ENCODE data around the gene SLC5A9.

Gene SLC5A9

DNA sequence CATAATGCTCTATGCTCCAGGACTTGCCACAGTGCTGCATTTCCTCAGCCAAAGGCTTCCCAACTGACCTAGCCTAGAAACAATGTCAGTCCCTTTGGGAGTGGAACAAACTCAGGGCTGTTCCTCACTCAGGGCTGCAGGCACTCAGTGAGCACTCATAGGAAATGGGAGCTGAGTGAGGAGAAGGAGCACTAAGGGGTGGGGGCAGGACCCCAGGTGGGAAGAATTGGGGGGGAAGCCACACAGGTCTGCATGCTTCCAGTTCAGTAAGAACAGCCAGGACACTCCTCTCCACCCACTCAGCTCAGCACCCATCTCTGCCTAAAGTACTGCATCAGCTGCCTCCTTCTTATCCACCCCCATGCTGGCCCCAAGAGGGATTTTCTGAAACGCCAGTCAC, 7.3 kb upstream of the SLC5A9 start:
- no peak for DNase-seq
- no peak overlapping the region for H3K27ac ChIP-seq
- no peak overlapping the region for H3K4me3 ChIP-seq (ENCODE audit: low read depth, low read length)
- TF ChIP-seq, protein P1, sequence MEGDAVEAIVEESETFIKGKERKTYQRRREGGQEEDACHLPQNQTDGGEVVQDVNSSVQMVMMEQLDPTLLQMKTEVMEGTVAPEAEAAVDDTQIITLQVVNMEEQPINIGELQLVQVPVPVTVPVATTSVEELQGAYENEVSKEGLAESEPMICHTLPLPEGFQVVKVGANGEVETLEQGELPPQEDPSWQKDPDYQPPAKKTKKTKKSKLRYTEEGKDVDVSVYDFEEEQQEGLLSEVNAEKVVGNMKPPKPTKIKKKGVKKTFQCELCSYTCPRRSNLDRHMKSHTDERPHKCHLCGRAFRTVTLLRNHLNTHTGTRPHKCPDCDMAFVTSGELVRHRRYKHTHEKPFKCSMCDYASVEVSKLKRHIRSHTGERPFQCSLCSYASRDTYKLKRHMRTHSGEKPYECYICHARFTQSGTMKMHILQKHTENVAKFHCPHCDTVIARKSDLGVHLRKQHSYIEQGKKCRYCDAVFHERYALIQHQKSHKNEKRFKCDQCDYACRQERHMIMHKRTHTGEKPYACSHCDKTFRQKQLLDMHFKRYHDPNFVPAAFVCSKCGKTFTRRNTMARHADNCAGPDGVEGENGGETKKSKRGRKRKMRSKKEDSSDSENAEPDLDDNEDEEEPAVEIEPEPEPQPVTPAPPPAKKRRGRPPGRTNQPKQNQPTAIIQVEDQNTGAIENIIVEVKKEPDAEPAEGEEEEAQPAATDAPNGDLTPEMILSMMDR (IDR thresholded peaks at IDR 0.05; ENCODE audit: low read depth, low read length): no peak
- H3K36me3 ChIP-seq: no peaks in the 10 kb centered on the region
- H3K27me3 ChIP-seq (ENCODE audit: insufficient read depth, low read depth, severe bottlenecking): no peaks in the 10 kb centered on the region
- no peaks in the 10 kb centered on the region for H3K9me3 ChIP-seq (ENCODE audit: severe bottlenecking)

DNA sequence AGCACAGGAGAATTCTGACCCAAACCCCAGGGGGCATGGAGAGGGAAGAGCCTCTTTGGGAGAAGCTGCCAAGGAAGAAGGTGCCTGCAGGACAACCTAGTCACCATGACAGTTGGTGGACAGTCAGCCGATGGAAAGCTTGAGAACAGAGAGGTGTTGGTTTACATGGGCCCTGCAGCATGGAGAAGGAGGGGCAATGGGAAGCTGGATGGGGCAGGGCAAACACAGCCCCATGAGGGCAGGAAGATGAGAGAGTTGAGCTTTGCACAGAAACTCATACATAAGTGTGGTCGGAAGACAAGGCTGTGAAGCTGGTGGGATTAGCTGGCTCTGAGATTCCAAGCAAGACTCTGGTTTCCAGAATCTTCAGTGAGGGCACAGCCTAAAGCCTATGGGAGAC, 6.6 kb upstream of the SLC5A9 start:
- Histone ChIP-seq H3K4me3 (ENCODE audit: low read depth, low read length) (no peak overlapping the region), H3K27ac (no peak overlapping the region), H3K9me3 (ENCODE audit: severe bottlenecking) (no peaks in the 10 kb centered on the region), H3K27me3 (ENCODE audit: insufficient read depth, low read depth, severe bottlenecking) (no peaks in the 10 kb centered on the region), H3K36me3 (no peaks in the 10 kb centered on the region)
- TF ChIP-seq, protein P1 (IDR thresholded peaks at IDR 0.05; ENCODE audit: low read depth, low read length): no peak
- DNase-seq: peak; percentile 30

DNA sequence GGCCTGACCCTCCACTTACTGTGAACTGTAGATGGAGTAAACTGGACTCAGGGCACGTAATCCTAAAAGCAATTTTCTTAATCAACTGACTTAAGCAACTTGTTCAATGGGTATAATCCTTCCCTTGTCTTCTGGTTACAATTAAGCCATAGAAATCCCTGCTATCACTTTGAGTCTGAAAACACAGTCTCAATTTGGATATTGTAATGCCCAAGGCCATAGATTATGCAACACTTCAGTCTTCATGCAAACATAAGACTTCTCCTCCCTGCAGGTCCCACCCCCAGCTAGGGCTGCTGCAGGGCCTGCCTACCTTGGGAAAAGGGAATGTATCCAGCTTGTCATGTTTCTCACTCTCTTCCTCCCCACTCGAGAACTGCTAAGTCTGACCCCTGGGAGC, 6.2 kb upstream of the SLC5A9 start:
- Histone ChIP-seq H3K27me3 (ENCODE audit: insufficient read depth, low read depth, severe bottlenecking) (no peaks in the 10 kb centered on the region), H3K4me3 (ENCODE audit: low read depth, low read length) (no peak overlapping the region), H3K9me3 (ENCODE audit: severe bottlenecking) (no peaks in the 10 kb centered on the region), H3K27ac (no peak overlapping the region), H3K36me3 (no peaks in the 10 kb centered on the region)
- TF ChIP-seq, protein P1 (IDR thresholded peaks at IDR 0.05; ENCODE audit: low read depth, low read length): no peak
- DNase-seq: no peak

DNA sequence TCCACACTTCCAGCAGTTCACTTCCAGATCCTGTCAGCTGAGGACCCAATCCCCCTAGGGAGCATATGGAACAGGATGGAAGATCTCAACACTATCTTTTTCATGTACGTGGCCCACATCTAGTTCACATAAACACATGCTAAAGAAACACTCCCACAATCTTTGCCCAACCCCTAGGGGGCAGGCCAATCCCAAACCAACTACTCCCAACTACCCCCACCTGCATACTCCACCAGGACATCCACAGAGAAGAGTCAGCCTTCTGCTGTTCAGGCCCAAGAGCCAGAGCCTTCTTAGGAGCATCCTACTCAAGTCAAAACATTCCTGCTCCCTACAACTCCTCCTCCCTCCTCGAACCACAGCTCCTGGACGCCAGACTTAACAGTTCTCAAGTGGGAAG, 5.6 kb upstream of the SLC5A9 start:
- Histone ChIP-seq H3K27me3 (ENCODE audit: insufficient read depth, low read depth, severe bottlenecking) (no peaks in the 10 kb centered on the region), H3K27ac (no peak overlapping the region), H3K9me3 (ENCODE audit: severe bottlenecking) (no peaks in the 10 kb centered on the region), H3K4me3 (ENCODE audit: low read depth, low read length) (no peak overlapping the region), H3K36me3 (no peaks in the 10 kb centered on the region)
- TF ChIP-seq, protein P1 (IDR thresholded peaks at IDR 0.05; ENCODE audit: low read depth, low read length): peak; percentile 24; the same call in 1 of the 2 replicates
- DNase-seq: no peak

DNA sequence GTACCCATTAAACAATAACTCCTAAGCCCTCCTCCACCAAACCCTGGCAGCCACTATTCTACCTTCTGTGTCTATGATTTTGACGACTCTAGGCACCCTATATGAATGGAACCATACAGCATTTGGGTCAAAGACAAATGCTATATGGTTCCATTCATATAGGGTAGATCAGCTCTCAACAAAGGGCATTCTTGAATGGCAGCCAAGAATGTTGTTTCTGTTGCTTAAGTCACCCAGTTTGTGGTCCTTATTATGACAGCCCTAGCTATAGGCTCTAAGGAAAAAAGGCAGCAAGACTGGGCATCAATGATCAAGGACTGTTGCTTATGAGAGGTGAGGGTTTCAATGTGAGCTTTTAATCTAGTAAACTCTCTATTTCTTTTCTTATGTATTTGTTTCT, 4.7 kb upstream of the SLC5A9 start:
- H3K4me3 ChIP-seq (ENCODE audit: low read depth, low read length): no peak overlapping the region
- H3K36me3 ChIP-seq: no peaks in the 10 kb centered on the region
- DNase-seq: no peak
- H3K27ac ChIP-seq: no peak overlapping the region
- TF ChIP-seq, protein P1 (IDR thresholded peaks at IDR 0.05; ENCODE audit: low read depth, low read length): no peak
- H3K27me3 ChIP-seq (ENCODE audit: insufficient read depth, low read depth, severe bottlenecking): no peaks in the 10 kb centered on the region
- no peaks in the 10 kb centered on the region for H3K9me3 ChIP-seq (ENCODE audit: severe bottlenecking)

GRCh38 chr1:48219803-48220202, 2.7 kb upstream of the SLC5A9 start:
- TF ChIP-seq, protein P1 (IDR thresholded peaks at IDR 0.05; ENCODE audit: low read depth, low read length): no peak
- H3K27me3 ChIP-seq (ENCODE audit: insufficient read depth, low read depth, severe bottlenecking): no peaks in the 10 kb centered on the region
- H3K9me3 ChIP-seq (ENCODE audit: severe bottlenecking): no peaks in the 10 kb centered on the region
- no peak overlapping the region for H3K27ac ChIP-seq
- DNase-seq: no peak
- H3K36me3 ChIP-seq: no peaks in the 10 kb centered on the region
- H3K4me3 ChIP-seq (ENCODE audit: low read depth, low read length): no peak overlapping the region

All from WERI-Rb-1 (cell line).